B cell (primary cell): ENCODE results near the gene PHACTR2.

Experiments used
- CTCF ChIP-seq: fragments of 200-600 bp; IDR thresholded peaks from one replicate; pipeline ENCODE4 v1.8.0; 2022; ENCODE audit warnings: antibody characterized with exemption, mild to moderate bottlenecking
- EZH2 ChIP-seq: IDR thresholded peaks from 2 replicates; pipeline ENCODE4 v1.6.1; 2012; ENCODE audit warnings: borderline replicate concordance, low read depth, mild to moderate bottlenecking, moderate library complexity, low read length; ENCODE audit not compliant: insufficient read depth, poor library complexity, severe bottlenecking

GRCh38 chr6:143727035-143727434, 49.3 kb downstream of the PHACTR2 start:
- no peak for TF ChIP-seq CTCF
- no peak for TF ChIP-seq EZH2
